ENCODE measurements around the gene INPP5A.

GRCh38 chr10:132668048-132668394 is 130.4 kb downstream of the INPP5A start:
- no peak for TF ChIP-seq CTCF (IDR thresholded peaks at IDR 0.05 in 2 of 3, conservative IDR thresholded peaks at IDR 0.05 in 1 of 3; ENCODE audit: borderline replicate concordance in 1 of 3, insufficient read depth in 1 of 3, low read depth in 2 of 3, low read length in 2 of 3)
- TF ChIP-seq REST (IDR thresholded peaks at IDR 0.05; ENCODE audit: low read depth): no peak
- TF ChIP-seq POLR2A (IDR thresholded peaks at IDR 0.05; ENCODE audit: borderline replicate concordance, extremely low read depth, insufficient read depth, insufficient read length): no peak
